Lower lobe of right lung (tissue), 2 donors: ENCODE results near the gene CASP8. TPM values are rescaled to one million over a fixed set of nuclear protein-coding genes. Genes with fewer than 3 reads are reported as not detected.
A peak's percentile ranks its signal among the peaks of the same experiment; 100 is the strongest.

Source experiments
- ATAC-seq, 2 donors: fragments of 200-7000 bp; cut with Tn5 transposase; one replicate each; pipeline ENCODE4 v1.9.1; 2020 to 2022; ENCODE audit warnings: mild to moderate bottlenecking in 2 of 2, moderate library complexity in 2 of 2
- DNase-seq: peaks from one replicate; pipeline ENCODE4 v3.0.0-alpha.2; 2020
- H3K27ac ChIP-seq: fragments of 200-600 bp; one replicate; pipeline ENCODE4 v1.8.0; 2022
- H3K27me3 ChIP-seq: fragments of 200-600 bp; one replicate; pipeline ENCODE4 v1.8.0; 2022; ENCODE audit warnings: low read depth
- H3K36me3 ChIP-seq: fragments of 200-600 bp; one replicate; pipeline ENCODE4 v1.8.0; 2022; ENCODE audit warnings: mild to moderate bottlenecking
- H3K4me1 ChIP-seq: fragments of 200-600 bp; one replicate; pipeline ENCODE4 v1.8.0; 2022
- H3K4me3 ChIP-seq: fragments of 200-600 bp; one replicate; pipeline ENCODE4 v1.8.0; 2022; ENCODE audit warnings: mild to moderate bottlenecking
- H3K9me3 ChIP-seq: fragments of 200-600 bp; one replicate; pipeline ENCODE4 v1.8.0; 2022
- CTCF ChIP-seq: fragments of 200-600 bp; IDR thresholded peaks from one replicate; pipeline ENCODE4 v1.8.0; 2022; ENCODE audit warnings: antibody characterized with exemption, mild to moderate bottlenecking
- intact Hi-C: fragments of 100-400 bp; cut with DNase I; formaldehyde crosslinking; loops from one replicate; pipeline ENCODE4 v1.11.0; 2022
- long read RNA-seq: library from polyadenylated mRNA; unstranded; transcript quantifications from one replicate; pipeline ENCODE4 v2.0.0, GENCODE V29; 2021
- total RNA-seq: library from RNA; stranded (reverse); fragmentation: NEBNext Ultra II Directional; extraction: Animal tissue kit (Norgen Biotek cat#: 25700); gene quantifications from one replicate; pipeline ENCODE4 v1.2.1, GENCODE V29; 2021
- donor health status: DM: no; HTN: yes; CAD: no; lungs with severe emphysema.

Gene CASP8
- 44.2 TPM for total RNA-seq
- long read RNA-seq, partial matches to known transcripts: 6 of 68 reads
- long read RNA-seq, other reads (novel, unspliced or antisense): 56 of 68 reads

GRCh38 chr2:201260302-201260800 is at the start of gene CASP8:
Gene CASP8, plus strand, starts transcription at chr2:201260536. Its CDS starts 5,951 bp downstream, at chr2:201266487.
- peaks cover 60% of the 10 kb centered on the region for H3K4me1 ChIP-seq
- peak; percentile 64 for DNase-seq

GRCh38 chr2:201215963-201216362 is 44.4 kb upstream of the CASP8 start:
- H3K4me3 ChIP-seq: no peak overlapping the region
- H3K27me3 ChIP-seq: no peaks in the 10 kb centered on the region
- TF ChIP-seq CTCF: no peak
- H3K9me3 ChIP-seq: no peaks in the 10 kb centered on the region
- H3K27ac ChIP-seq: no peak overlapping the region
- peaks cover 18% of the 10 kb centered on the region for H3K4me1 ChIP-seq
- no peak for DNase-seq
- intact Hi-C loops: no loop called here
- peaks cover 43% of the 10 kb centered on the region for H3K36me3 ChIP-seq
- no peak for ATAC-seq

More at GRCh38 chr2:201260302-201260800, at the start of gene CASP8:
- Histone ChIP-seq H3K4me3 (peak within 1 kb of the TSS; percentile 65), H3K27ac (peak within 1 kb of the TSS; percentile 89), H3K9me3 (no peaks in the 10 kb centered on the region), H3K36me3 (no peaks in the 10 kb centered on the region), H3K27me3 (no peaks in the 10 kb centered on the region)
- intact Hi-C loops: no loop called here
- TF ChIP-seq CTCF: no peak
- ATAC-seq: peak; percentile 62 to 65

GRCh38 chr2:201216918-201217317 is 43.4 kb upstream of the CASP8 start:
- H3K9me3 ChIP-seq: no peaks in the 10 kb centered on the region
- DNase-seq: no peak
- TF ChIP-seq CTCF: no peak
- H3K4me3 ChIP-seq: no peak overlapping the region
- intact Hi-C loops: no loop called here
- peaks cover 21% of the 10 kb centered on the region for H3K4me1 ChIP-seq
- ATAC-seq: no peak
- H3K27ac ChIP-seq: no peak overlapping the region
- no peaks in the 10 kb centered on the region for H3K27me3 ChIP-seq
- peaks cover 43% of the 10 kb centered on the region for H3K36me3 ChIP-seq

- H3K27me3 ChIP-seq: no peaks in the 10 kb centered on the region
- H3K9me3 ChIP-seq: no peaks in the 10 kb centered on the region
- intact Hi-C loops: no loop called here
- no peak overlapping the region for H3K4me3 ChIP-seq
- H3K36me3 ChIP-seq: peaks cover 43% of the 10 kb centered on the region
- ATAC-seq (no peak), DNase-seq (no peak)
- H3K27ac ChIP-seq: peak overlapping the region; percentile 61
- TF ChIP-seq CTCF: no peak
- peaks cover 21% of the 10 kb centered on the region for H3K4me1 ChIP-seq
These were observed 41.6 kb upstream of the CASP8 start for GRCh38 chr2:201218780-201219179.

GRCh38 chr2:201219328-201220096 is 40.8 kb upstream of the CASP8 start:
- H3K27me3 ChIP-seq: no peaks in the 10 kb centered on the region
- no peak for TF ChIP-seq CTCF
- peak overlapping the region; percentile 61 for H3K27ac ChIP-seq
- peaks cover 43% of the 10 kb centered on the region for H3K36me3 ChIP-seq
- DNase-seq (no peak), ATAC-seq (peak; percentile 73 to 87)
- H3K9me3 ChIP-seq: no peaks in the 10 kb centered on the region
- intact Hi-C loops: no loop called here
- peaks cover 21% of the 10 kb centered on the region for H3K4me1 ChIP-seq
- H3K4me3 ChIP-seq: no peak overlapping the region
